Prostate gland (tissue), 1 donor: Measurements from ENCODE around the gene DDIT3.

Experiments
- POLR2A ChIP-seq: fragments of 450-650 bp; IDR thresholded peaks from one replicate; pipeline ENCODE4 v1.6.1; 2016; ENCODE audit warnings: antibody characterized with exemption, mild to moderate bottlenecking
- POLR2AphosphoS5 ChIP-seq: sonication (generic); formaldehyde crosslinking; IDR thresholded peaks from one replicate; pipeline ENCODE4 v1.6.1; 2017; ENCODE audit warnings: antibody characterized with exemption

GRCh38 chr12:57552835-57553313 is 32.6 kb upstream of the DDIT3 start:
- TF ChIP-seq POLR2AphosphoS5 (no peak), POLR2A (no peak)
